IPS-NIHi7 (cell line): ENCODE results near the gene TBC1D2B.
"Not testable (repeated sequence)": the region's sequence is repeated elsewhere in the genome, so short reads cannot be mapped to it uniquely, and the experiment has no call there.

ENCODE experiments used
- DNase-seq: peaks from one replicate; pipeline ENCODE4 v3.0.0; 2012; ENCODE audit warnings: mixed read lengths; ENCODE audit errors: extremely low spot score

Gene TBC1D2B

GRCh38 chr15:77988347-77989295 is 88.9 kb downstream of the TBC1D2B start:
- DNase-seq: no peak

GRCh38 chr15:77987765-77988136 is 89.8 kb downstream of the TBC1D2B start:
- not testable (repeated sequence) for DNase-seq

GRCh38 chr15:77986891-77987764 is 90.4 kb downstream of the TBC1D2B start:
- DNase-seq: no peak

GRCh38 chr15:77985931-77986480 is 91.5 kb downstream of the TBC1D2B start:
- DNase-seq: no peak

- no peak for DNase-seq
Observed at GRCh38 chr15:77985031-77985930, 92.2 kb downstream of the TBC1D2B start.

- DNase-seq: no peak
Observed at GRCh38 chr15:77984446-77984861, 93.1 kb downstream of the TBC1D2B start.

GRCh38 chr15:77983708-77984445 is 93.6 kb downstream of the TBC1D2B start:
- no peak for DNase-seq

- no peak for DNase-seq
Observed at GRCh38 chr15:77983091-77983707, 94.3 kb downstream of the TBC1D2B start.

- DNase-seq: no peak
Observed at GRCh38 chr15:77982127-77982490, 95.4 kb downstream of the TBC1D2B start.

- no peak for DNase-seq
Observed at GRCh38 chr15:77981281-77982126, 96.0 kb downstream of the TBC1D2B start.

GRCh38 chr15:77980674-77981073 is 96.8 kb downstream of the TBC1D2B start:
- not testable (repeated sequence) for DNase-seq

- DNase-seq: no peak
Observed at GRCh38 chr15:77980098-77980497, 97.4 kb downstream of the TBC1D2B start.

- not testable (repeated sequence) for DNase-seq
Observed at GRCh38 chr15:77979157-77979556, 98.4 kb downstream of the TBC1D2B start.

- not testable (repeated sequence) for DNase-seq
Observed at GRCh38 chr15:77978759-77979145, 98.8 kb downstream of the TBC1D2B start.

- not testable (repeated sequence) for DNase-seq
Observed at GRCh38 chr15:77977903-77978758, 99.4 kb downstream of the TBC1D2B start.

GRCh38 chr15:77976760-77977525 is 100.6 kb downstream of the TBC1D2B start:
- DNase-seq: not testable (repeated sequence)

- DNase-seq: not testable (repeated sequence)
Observed at GRCh38 chr15:77976095-77976450, 101.4 kb downstream of the TBC1D2B start.
